AG04450 (cell line): ENCODE data around the gene TRIM40. TPM values are rescaled to one million over a fixed set of nuclear protein-coding genes. Genes with fewer than 3 reads are reported as not detected.

ENCODE experiments used
- CTCF ChIA-PET: fragments of 300-600, 350-600 bp; formaldehyde crosslinking; extraction: SDS; loops from one replicate; lab custom pipeline; 2022; ENCODE audit warnings: antibody characterized with exemption, inconsistent platforms; lab: Charles Lee
- POLR2A ChIA-PET: fragments of 350-600 bp; formaldehyde crosslinking; extraction: SDS; loops from one replicate; lab custom pipeline; 2021; ENCODE audit warnings: antibody characterized with exemption, inconsistent platforms; lab: Yijun Ruan, JAX
- DNase-seq: peaks from one replicate; pipeline ENCODE4 v3.0.0-alpha.2; 2011; ENCODE audit warnings: low read depth, low spot score
- H3K27ac ChIP-seq: one replicate; pipeline ENCODE4 v1.5.1; 2012; ENCODE audit warnings: low read depth, low read length, control low read depth
- H3K27me3 ChIP-seq: one replicate; pipeline ENCODE4 v1.6.0; 2012; ENCODE audit warnings: low read length; ENCODE audit not compliant: control insufficient read depth, insufficient read depth
- H3K4me3 ChIP-seq: 2 replicates; pipeline ENCODE4 v1.5.1; 2011; ENCODE audit warnings: mild to moderate bottlenecking, low read depth, low read length, control low read depth
- H3K9me3 ChIP-seq: 2 replicates; pipeline ENCODE4 v1.5.1; 2012; ENCODE audit warnings: low read length; ENCODE audit not compliant: control insufficient read depth, insufficient read depth
- CTCF ChIP-seq: IDR thresholded peaks from 2 replicates; pipeline ENCODE4 v1.5.1; 2011; ENCODE audit warnings: low read depth, low read length, control low read depth, inconsistent platforms
- polyA plus RNA-seq: library from polyadenylated mRNA; depleted of rRNA; stranded (reverse); fragments of >200 nt; gene quantifications from 2 replicates; pipeline ENCODE4 v1.2.3, GENCODE V29; 2011

TRIM40 gene
- polyA plus RNA-seq, 1 experiment, result not detected

GRCh38 chr6:30100585-30101443, 35.1 kb upstream of the TRIM40 start:
- CTCF ChIA-PET, result interaction anchor here (0.7 to 6.8 kb wide), 5 partner anchors 9 to 41 kb away, joined by 3 to 236 read pairs (median 3); no protein-coding TSS in a partner anchor
- peak overlapping the region; percentile 29 for H3K4me3 ChIP-seq
- TF ChIP-seq CTCF, result no peak
- H3K27me3 ChIP-seq, result peaks cover 62% of the 10 kb centered on the region
- H3K9me3 ChIP-seq, result no peaks in the 10 kb centered on the region
- POLR2A ChIA-PET, result no interaction called here
- DNase-seq, result no peak
- H3K27ac ChIP-seq, result no peak overlapping the region

GRCh38 chr6:30101444-30102413, 34.2 kb upstream of the TRIM40 start:
- peak overlapping the region; percentile 39 for H3K27ac ChIP-seq
- POLR2A ChIA-PET, result interaction anchor here (1.0 kb wide), 1 partner anchor 41 kb away, joined by 3 read pairs; the partner anchor contains the start of gene POLR1H
- DNase-seq, result peak; percentile 43
- peak overlapping the region; percentile 59 for H3K4me3 ChIP-seq
- no peaks in the 10 kb centered on the region for H3K9me3 ChIP-seq
- H3K27me3 ChIP-seq, result peaks cover 63% of the 10 kb centered on the region
- TF ChIP-seq CTCF, result no peak; the same call in 1 of the 2 replicates
- CTCF ChIA-PET, result interaction anchor here (0.6 to 6.8 kb wide), 13 partner anchors 10 to 139 kb away, joined by 3 to 236 read pairs (median 4); no protein-coding TSS in a partner anchor

- ChIA-PET POLR2A (interaction anchor here (1.0 to 1.3 kb wide), 2 partner anchors 41 kb away, joined by 3 to 6 read pairs; partner anchors contain the start of gene POLR1H), CTCF (interaction anchor here (0.6 to 6.8 kb wide), 23 partner anchors 9 to 140 kb away, joined by 3 to 236 read pairs (median 4); partner anchors contain the start of gene PPP1R11)
- H3K27me3 ChIP-seq, result peaks cover 56% of the 10 kb centered on the region
- no peak for DNase-seq
- H3K9me3 ChIP-seq, result no peaks in the 10 kb centered on the region
- H3K4me3 ChIP-seq, result peak overlapping the region; percentile 40
- no peak overlapping the region for H3K27ac ChIP-seq
- no peak for TF ChIP-seq CTCF
These were observed 33.4 kb upstream of the TRIM40 start for GRCh38 chr6:30102414-30102969.

- no peak overlapping the region for H3K27ac ChIP-seq
- H3K27me3 ChIP-seq, result peaks cover 50% of the 10 kb centered on the region
- ChIA-PET CTCF (interaction anchor here (0.6 to 6.8 kb wide), 31 partner anchors 9 to 470 kb away, joined by 3 to 236 read pairs (median 4); partner anchors contain the start of genes GABBR1 and PPP1R11), POLR2A (interaction anchor here (0.6 to 1.3 kb wide), 3 partner anchors 22 to 42 kb away, joined by 3 to 6 read pairs (median 6); partner anchors contain the start of gene POLR1H)
- no peaks in the 10 kb centered on the region for H3K9me3 ChIP-seq
- peak; percentile 64 for DNase-seq
- TF ChIP-seq CTCF, result peak; percentile 92
- peak overlapping the region; percentile 58 for H3K4me3 ChIP-seq
These were observed 32.7 kb upstream of the TRIM40 start for GRCh38 chr6:30102970-30103871.
